GM21528 (cell line): ENCODE data around the gene RPL7A.

Source experiments
- ATAC-seq: cut with Tn5 transposase; IDR thresholded peaks from one replicate; pipeline ENCODE4 v1.9.1; 2021; ENCODE audit warnings: mild to moderate bottlenecking, moderate library complexity; ENCODE audit not compliant: unreplicated experiment, low FRiP score

Gene RPL7A

GRCh38 chr9:133346021-133346785 is 1.8 kb upstream of the RPL7A start:
- no peak for ATAC-seq

GRCh38 chr9:133347515-133347984 is 468 bp upstream of the RPL7A start:
- peak; percentile 31 for ATAC-seq

- ATAC-seq = no peak
These were observed 928 bp downstream of the RPL7A start for GRCh38 chr9:133348718-133349573.

- no peak for ATAC-seq
These were observed 2.1 kb downstream of the RPL7A start for GRCh38 chr9:133349965-133350616.

GRCh38 chr9:133351526-133351907 is 3.5 kb downstream of the RPL7A start:
- no peak for ATAC-seq

- no peak for ATAC-seq
These were observed 4.1 kb downstream of the RPL7A start for GRCh38 chr9:133351908-133352634.

GRCh38 chr9:133352635-133353340 is 4.8 kb downstream of the RPL7A start:
- ATAC-seq = no peak

- ATAC-seq = no peak
These were observed 5.5 kb downstream of the RPL7A start for GRCh38 chr9:133353548-133353947.

GRCh38 chr9:133354766-133355165 is 6.7 kb downstream of the RPL7A start:
- no peak for ATAC-seq

GRCh38 chr9:133355881-133356357 is 7.9 kb downstream of the RPL7A start:
- no peak for ATAC-seq

GRCh38 chr9:133356391-133357091 is 8.5 kb downstream of the RPL7A start, which contains the start of the genes SURF1 and SURF2:
Gene SURF1 (minus strand): TSS chr9:133356487. CDS start chr9:133356453, 34 bp downstream.
Gene SURF2 (plus strand): TSS chr9:133356550. CDS start chr9:133356593, 43 bp downstream.
- ATAC-seq = no peak

- ATAC-seq = no peak
These were observed 9.6 kb downstream of the RPL7A start for GRCh38 chr9:133357656-133358055.

- ATAC-seq = no peak
These were observed 11.6 kb downstream of the RPL7A start for GRCh38 chr9:133359399-133360175.

- no peak for ATAC-seq
These were observed 12.7 kb downstream of the RPL7A start for GRCh38 chr9:133360400-133361393.

GRCh38 chr9:133361507-133362092 is 13.6 kb downstream of the RPL7A start:
- ATAC-seq = no peak

GRCh38 chr9:133362359-133363044 is 14.5 kb downstream of the RPL7A start:
- ATAC-seq = no peak
